Muscle layer of duodenum (tissue), 2 donors: Measurements from ENCODE around the gene SRSF8.
A peak's percentile ranks its signal among the peaks of the same experiment; 100 is the strongest.

Experiments used
- H3K27ac ChIP-seq: one replicate; pipeline ENCODE4 v1.7.0; 2013; ENCODE audit warnings: mild to moderate bottlenecking, low read length
- H3K27me3 ChIP-seq: one replicate; pipeline ENCODE4 v1.7.0; 2013; ENCODE audit warnings: low read depth, mild to moderate bottlenecking, control low read depth, low read length
- H3K36me3 ChIP-seq, 2 donors: one replicate each; pipeline ENCODE4 v1.7.0; 2013; ENCODE audit warnings: low read length in 2 of 2, control low read depth in 1 of 2, mild to moderate bottlenecking in 1 of 2; ENCODE audit not compliant: insufficient read depth in 2 of 2, control insufficient read depth in 1 of 2
- H3K4me1 ChIP-seq, 2 donors: one replicate each; pipeline ENCODE4 v1.7.0; 2013; ENCODE audit warnings: low read length in 2 of 2, mild to moderate bottlenecking in 2 of 2, control low read depth in 1 of 2, moderate library complexity in 1 of 2; ENCODE audit not compliant: insufficient read depth in 2 of 2, control insufficient read depth in 1 of 2
- H3K4me3 ChIP-seq, 2 donors: one replicate each; pipeline ENCODE4 v1.7.0; 2013; ENCODE audit warnings: low read length in 2 of 2, low read depth in 1 of 2, mild to moderate bottlenecking in 1 of 2
- H3K9me3 ChIP-seq, 2 donors: one replicate each; pipeline ENCODE4 v1.7.0; 2013; ENCODE audit warnings: low read length in 2 of 2, control low read depth in 1 of 2, mild to moderate bottlenecking in 1 of 2; ENCODE audit not compliant: control insufficient read depth in 1 of 2
- donor health status: healthy.

The SRSF8 gene

DNA sequence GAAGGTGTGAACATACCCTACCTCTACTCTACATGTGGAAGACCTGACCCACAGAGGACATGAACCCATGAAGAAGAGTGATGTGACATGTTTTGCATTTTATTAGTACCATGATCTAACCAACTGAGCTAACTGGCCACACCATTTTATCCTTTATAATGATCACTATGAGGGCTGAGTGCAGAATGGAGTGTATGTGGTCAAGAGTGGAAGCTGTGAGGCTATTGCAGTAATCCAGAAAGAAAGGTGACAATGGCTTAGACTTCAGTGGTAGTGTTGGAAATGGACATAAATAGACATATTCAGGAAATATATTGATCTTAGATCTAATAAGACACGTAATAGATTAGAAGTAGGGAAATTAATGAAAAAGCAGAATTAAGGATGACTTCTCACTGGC, 3.8 kb downstream of the SRSF8 start:
- Histone ChIP-seq H3K27ac (no peak overlapping the region), H3K4me3 (no peak overlapping the region), H3K27me3 (no peaks in the 10 kb centered on the region), H3K36me3 (no peaks in the 10 kb centered on the region), H3K4me1 (peaks cover 10 to 21% of the 10 kb centered on the region in 2 donors), H3K9me3 (no peaks in the 10 kb centered on the region)

DNA sequence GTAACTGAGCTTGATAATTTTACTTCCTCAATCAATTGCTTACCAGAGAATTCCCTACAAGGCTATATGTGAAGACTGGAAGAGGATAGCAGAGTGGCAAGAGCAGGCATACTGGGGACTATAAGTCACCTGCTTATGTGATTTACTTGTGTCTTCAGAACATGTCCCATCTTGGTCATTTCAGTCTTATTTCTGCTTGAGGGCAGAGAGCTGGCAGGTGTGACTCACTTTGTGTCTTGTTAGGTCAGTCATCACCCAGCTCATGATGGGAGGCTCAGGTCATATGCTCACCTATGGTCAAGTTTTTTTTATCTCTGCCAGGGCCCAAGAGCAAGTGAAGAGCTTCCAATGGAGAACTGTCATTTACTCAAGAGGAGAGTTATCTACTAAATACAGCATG, 6.2 kb downstream of the SRSF8 start:
- Histone ChIP-seq H3K9me3 (no peaks in the 10 kb centered on the region), H3K4me1 (peaks cover 6 to 25% of the 10 kb centered on the region in 2 donors), H3K27me3 (no peaks in the 10 kb centered on the region), H3K27ac (no peak overlapping the region), H3K4me3 (no peak overlapping the region), H3K36me3 (no peaks in the 10 kb centered on the region)

DNA sequence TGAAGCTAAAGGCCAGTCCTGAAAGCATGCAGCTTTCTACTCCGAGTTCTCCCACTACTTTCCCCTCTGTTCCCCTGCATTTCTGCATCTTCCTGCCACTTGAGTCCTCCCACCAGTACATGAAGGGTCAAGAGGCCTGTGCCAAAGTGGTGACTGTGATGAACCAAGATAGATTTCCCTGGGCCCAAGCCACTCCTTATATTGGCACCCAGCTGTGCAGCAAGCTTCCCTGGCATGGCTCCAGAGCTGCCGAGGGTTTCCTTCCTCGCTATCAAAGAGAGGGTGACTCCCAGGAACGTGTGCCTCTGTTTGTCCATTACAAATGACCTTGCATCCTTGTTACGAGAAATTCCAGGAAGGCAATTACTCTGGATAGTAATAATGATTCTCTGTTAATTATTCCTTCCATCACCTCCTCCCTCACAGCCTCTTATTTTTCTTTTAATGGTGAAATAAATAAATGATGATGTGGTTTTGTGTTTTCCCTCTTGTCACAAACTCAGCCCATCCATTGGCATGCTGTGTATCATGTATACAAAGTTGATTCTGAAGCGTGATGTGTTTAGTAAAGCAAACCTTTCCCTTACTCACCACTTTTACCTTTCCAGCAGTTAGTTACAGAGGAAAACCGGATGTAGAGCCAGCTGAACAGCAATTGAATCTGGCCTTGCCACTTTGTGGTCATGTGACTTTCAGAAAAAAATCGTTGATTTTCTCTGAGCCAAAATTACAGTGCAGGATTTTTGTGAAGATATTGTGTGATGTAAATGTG, 8.3 kb downstream of the SRSF8 start:
- H3K4me1 ChIP-seq = peaks cover 0 to 10% of the 10 kb centered on the region in 2 donors
- no peaks in the 10 kb centered on the region for H3K27me3 ChIP-seq
- H3K4me3 ChIP-seq = peak overlapping the region in 1 of 2 donors; percentile 24
- no peaks in the 10 kb centered on the region for H3K9me3 ChIP-seq
- H3K27ac ChIP-seq = no peak overlapping the region
- no peaks in the 10 kb centered on the region for H3K36me3 ChIP-seq

DNA sequence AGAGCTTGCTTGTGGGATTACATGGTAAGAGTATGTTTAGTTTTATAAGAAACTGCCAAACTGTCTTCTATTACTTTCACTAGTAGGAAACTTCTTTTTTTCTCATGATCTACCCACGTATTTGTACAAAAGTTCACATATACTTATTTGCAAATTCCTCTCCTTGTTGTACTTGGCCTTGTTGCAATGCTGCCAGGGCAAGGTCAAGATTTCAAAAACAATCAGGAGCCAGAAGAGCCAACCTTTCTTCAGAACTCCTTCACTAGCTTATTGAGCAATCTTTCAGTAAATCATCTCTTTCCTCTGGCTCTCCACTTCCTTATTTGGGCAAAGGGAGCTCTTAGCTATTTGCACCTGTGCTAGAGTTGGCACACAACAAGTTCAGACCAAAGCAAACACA, 9.7 kb downstream of the SRSF8 start:
- H3K4me3 ChIP-seq = no peak overlapping the region
- no peak overlapping the region for H3K27ac ChIP-seq
- H3K27me3 ChIP-seq = no peaks in the 10 kb centered on the region
- no peaks in the 10 kb centered on the region for H3K9me3 ChIP-seq
- peaks cover 0 to 7% of the 10 kb centered on the region in 2 donors for H3K4me1 ChIP-seq
- no peaks in the 10 kb centered on the region for H3K36me3 ChIP-seq

DNA sequence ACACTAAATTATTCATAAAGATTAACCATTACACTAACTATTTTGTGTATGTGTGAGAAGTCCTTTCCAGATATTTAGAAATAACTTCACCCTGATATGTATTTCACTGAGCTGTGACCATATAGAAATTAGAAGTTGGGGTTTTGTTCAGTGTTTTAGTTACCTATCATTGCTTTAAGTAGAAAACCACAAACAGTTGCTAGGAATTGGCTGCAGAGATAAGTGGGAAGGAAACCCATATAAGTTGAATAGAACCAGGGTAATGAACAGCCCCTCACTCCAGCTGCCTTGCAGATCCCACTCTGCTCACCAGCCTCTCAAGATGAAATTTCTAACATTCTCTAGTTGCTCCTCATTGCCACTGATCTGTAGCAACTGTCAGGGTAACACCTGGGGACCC, 10.3 kb downstream of the SRSF8 start:
- Histone ChIP-seq H3K27me3 (no peaks in the 10 kb centered on the region), H3K9me3 (no peaks in the 10 kb centered on the region), H3K36me3 (no peaks in the 10 kb centered on the region), H3K4me1 (peaks cover 0 to 7% of the 10 kb centered on the region in 2 donors), H3K27ac (no peak overlapping the region), H3K4me3 (no peak overlapping the region)

DNA sequence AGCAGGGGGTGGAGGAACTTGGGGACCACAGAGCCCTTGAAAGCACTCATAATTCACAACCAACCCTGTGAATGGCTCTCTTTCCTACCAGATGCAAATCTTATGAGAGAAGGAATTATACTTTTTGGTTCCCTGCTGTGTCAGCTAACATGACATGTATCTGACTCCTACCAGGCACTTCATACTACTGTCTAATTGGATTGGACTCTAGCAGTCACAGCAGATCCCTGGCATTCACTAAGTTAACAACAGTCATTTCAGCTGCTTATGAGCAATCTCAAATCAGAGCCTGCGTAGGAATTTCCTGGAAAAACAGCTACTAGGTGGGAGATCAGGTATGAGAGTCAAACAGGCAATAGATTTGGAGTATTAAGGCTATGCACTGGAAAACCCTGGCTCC, 11.8 kb downstream of the SRSF8 start:
- H3K4me3 ChIP-seq = no peak overlapping the region
- H3K27ac ChIP-seq = no peak overlapping the region

DNA sequence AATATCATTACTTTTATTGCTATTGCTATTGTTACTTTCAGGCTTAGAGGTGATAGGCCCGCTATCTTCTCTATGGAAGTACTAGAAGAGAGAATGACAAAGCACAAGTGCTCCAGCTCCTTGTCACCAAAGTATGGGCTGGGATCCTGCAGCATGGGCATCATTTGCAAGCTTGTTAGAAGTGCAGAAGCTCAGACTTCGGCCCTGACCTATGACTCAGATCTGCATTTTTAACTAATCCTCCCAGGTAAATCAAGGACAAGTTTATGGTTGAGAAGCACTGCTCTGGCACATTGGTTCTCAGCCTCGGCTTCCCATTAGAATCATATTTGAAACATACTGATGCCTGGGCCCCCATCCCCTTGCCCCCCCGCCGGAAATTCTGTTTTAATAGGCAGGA, 14.3 kb downstream of the SRSF8 start:
- H3K4me3 ChIP-seq = no peak overlapping the region
- no peak overlapping the region for H3K27ac ChIP-seq
- no peaks in the 10 kb centered on the region for H3K9me3 ChIP-seq
- H3K27me3 ChIP-seq = no peaks in the 10 kb centered on the region
- no peaks in the 10 kb centered on the region for H3K36me3 ChIP-seq
- H3K4me1 ChIP-seq = peaks cover 0 to 3% of the 10 kb centered on the region in 2 donors

More for the DNA sequence above, 11.8 kb downstream of the SRSF8 start:
- Histone ChIP-seq H3K27me3 (no peaks in the 10 kb centered on the region), H3K36me3 (no peaks in the 10 kb centered on the region), H3K4me1 (peaks cover 0 to 7% of the 10 kb centered on the region in 2 donors), H3K9me3 (no peaks in the 10 kb centered on the region)

DNA sequence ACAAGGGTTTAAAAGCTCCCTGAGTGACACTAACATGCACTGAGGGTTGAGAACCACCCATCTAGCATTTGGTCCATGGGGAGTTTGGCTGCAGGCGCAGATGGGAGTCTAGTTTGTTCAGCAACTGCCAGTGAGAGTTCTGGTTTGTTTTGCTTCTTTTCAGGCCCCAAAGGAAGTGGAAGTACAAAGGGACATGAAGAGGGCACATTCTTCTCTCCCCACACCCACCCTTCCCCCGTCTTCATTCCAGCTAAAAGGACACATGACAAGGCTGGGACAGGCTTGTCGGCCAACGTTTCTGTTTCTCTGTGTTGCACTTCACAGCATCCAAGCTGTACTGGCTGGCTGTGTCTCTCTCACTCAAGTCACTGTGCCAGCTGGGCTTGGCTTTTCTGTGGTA, 14.7 kb downstream of the SRSF8 start:
- H3K4me3 ChIP-seq = no peak overlapping the region
- peaks cover 0 to 3% of the 10 kb centered on the region in 2 donors for H3K4me1 ChIP-seq
- H3K27ac ChIP-seq = no peak overlapping the region

DNA sequence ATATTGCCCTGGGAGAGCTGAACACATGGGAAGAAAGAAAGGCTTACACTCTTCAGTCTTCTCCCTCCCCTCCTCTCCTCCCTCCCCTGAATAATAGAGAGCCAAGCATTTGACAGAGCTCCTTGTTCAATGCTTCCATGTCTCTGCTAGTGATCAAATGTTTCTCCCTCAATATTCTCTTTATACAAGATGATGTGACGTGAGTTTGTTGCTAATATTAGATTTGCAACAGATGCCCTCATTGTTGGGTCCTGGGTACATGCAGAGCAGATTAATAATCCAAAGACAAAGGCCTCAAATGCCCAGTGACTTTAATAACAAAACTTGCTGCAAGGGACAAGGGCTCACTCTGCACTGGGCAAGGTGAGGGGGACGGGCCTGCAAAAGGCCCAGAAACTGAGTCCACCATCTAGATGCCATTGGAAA, 15.9 kb downstream of the SRSF8 start:
- H3K4me3 ChIP-seq = no peak overlapping the region
- no peaks in the 10 kb centered on the region for H3K4me1 ChIP-seq
- H3K36me3 ChIP-seq = no peaks in the 10 kb centered on the region
- H3K9me3 ChIP-seq = no peaks in the 10 kb centered on the region
- no peak overlapping the region for H3K27ac ChIP-seq
- H3K27me3 ChIP-seq = no peaks in the 10 kb centered on the region

More for the DNA sequence above, 14.7 kb downstream of the SRSF8 start:
- no peaks in the 10 kb centered on the region for H3K36me3 ChIP-seq
- no peaks in the 10 kb centered on the region for H3K9me3 ChIP-seq
- H3K27me3 ChIP-seq = no peaks in the 10 kb centered on the region

DNA sequence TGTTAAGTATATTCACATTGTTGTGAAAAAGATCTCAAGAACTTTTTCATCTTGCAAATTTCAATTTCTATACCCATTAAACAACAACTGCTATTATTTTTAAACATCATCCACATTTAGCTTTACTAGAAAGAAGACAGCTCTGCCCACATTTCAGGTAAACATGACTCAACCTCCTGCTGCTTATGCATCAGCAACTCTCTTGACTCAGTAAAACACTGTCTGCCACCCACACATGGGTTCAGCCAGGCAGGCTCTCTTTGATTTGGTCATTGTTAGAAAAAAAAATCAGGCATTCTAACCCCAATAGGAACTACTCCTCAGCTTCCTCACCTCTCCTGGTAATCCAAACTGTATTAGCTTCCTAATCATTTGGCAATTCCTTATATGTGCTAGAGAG, 17.8 kb downstream of the SRSF8 start:
- Histone ChIP-seq H3K9me3 (no peaks in the 10 kb centered on the region), H3K36me3 (no peaks in the 10 kb centered on the region), H3K4me3 (no peak overlapping the region), H3K27ac (no peak overlapping the region), H3K27me3 (no peaks in the 10 kb centered on the region), H3K4me1 (peaks cover 0 to 3% of the 10 kb centered on the region in 2 donors)

DNA sequence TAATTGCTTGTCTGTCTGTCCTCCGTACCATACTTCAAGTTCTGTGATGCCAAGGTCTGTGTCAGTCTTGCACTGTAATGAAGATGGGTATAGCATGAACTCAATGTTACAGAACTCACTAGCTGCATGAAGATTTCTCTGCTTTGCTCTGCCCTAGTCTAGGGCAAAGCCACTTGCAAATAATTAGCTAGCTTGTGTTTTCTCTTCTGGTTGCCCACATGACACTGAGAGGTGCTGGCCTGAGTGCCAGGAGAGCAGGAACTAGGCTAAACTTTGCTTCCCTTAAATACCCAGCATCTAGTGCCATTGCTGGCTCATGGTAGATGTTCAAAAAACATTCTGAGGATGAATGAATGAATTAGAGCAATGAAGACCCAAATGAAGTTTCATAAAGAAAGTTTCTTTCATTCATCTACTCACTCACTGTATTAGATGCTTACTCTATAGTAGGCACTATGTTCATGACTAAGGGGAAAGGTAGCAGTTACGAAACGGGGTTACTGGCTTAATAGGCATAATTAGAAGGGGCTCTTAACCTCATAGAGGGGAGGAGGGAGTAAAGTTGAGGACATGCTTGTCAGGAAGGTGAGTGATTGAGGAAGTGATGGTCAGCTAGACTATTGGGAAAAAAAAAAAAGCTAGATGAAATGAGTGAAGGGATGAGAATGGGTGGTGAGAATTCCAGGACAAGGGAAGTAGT, 18.5 kb downstream of the SRSF8 start:
- no peaks in the 10 kb centered on the region for H3K27me3 ChIP-seq
- no peak overlapping the region for H3K27ac ChIP-seq
- H3K9me3 ChIP-seq = no peaks in the 10 kb centered on the region
- peaks cover 0 to 3% of the 10 kb centered on the region in 2 donors for H3K4me1 ChIP-seq
- no peaks in the 10 kb centered on the region for H3K36me3 ChIP-seq
- H3K4me3 ChIP-seq = no peak overlapping the region
